HepG2 (cell line): ENCODE measurements around the gene WDR62. TPM values are rescaled to one million over a fixed set of nuclear protein-coding genes. Genes with fewer than 3 reads are reported as not detected.

Experiments
- ATAC-seq: fragments of 200-7000 bp; cut with Tn5 transposase; 3 replicates; pipeline ENCODE4 v1.9.1; 2020; ENCODE audit warnings: mild to moderate bottlenecking, moderate library complexity
- BruUV-seq: library from RNA; stranded (reverse); fragments of 400-500 nt; replicated peaks from 2 replicates; lab custom pipeline; 2021; lab: Mats Ljungman, UMichigan
- CTCF ChIA-PET: fragments of 300-600 bp; formaldehyde crosslinking; extraction: SDS; loops from one replicate; lab custom pipeline; 2021; ENCODE audit warnings: low total read pairs, inconsistent platforms, low intra/inter-chr PET ratio; lab: Yijun Ruan, JAX
- POLR2A ChIA-PET: fragments of 350-600 bp; sonication (Branson Sonifier 250); formaldehyde crosslinking; loops from one replicate; lab custom pipeline; 2020; ENCODE audit warnings: antibody characterized with exemption, inconsistent platforms; lab: Yijun Ruan, JAX
- DNase-seq: peaks from one replicate; pipeline ENCODE4 v3.0.0-alpha.2; 2015; ENCODE audit warnings: low spot score
- FAIRE-seq: peaks from 3 replicates; lab custom pipeline; 2011; peaks lifted over from hg19 to GRCh38; lab: Jason Lieb, UNC
- H2AFZ ChIP-seq: one replicate; pipeline ENCODE4 v1.6.1; 2011; ENCODE audit warnings: low read length, inconsistent platforms
- H3K27ac ChIP-seq: fragments of 300-600 bp; 3 replicates; pipeline ENCODE4 v1.8.0; 2011; ENCODE audit warnings: mixed run types, mild to moderate bottlenecking, mixed read lengths, low read length, inconsistent platforms; ENCODE audit not compliant: insufficient read depth; ENCODE audit errors: extremely low read length
- H3K27me3 ChIP-seq, 2 experiments: fragments of 200-600 bp in 1 of 2; 2 replicates in 1 of 2; 3 replicates in 1 of 2; pipeline versions ENCODE4 v1.6.0 to v1.8.0; 2011; ENCODE audit warnings: low read length in 2 of 2, mild to moderate bottlenecking in 2 of 2, moderate library complexity in 2 of 2, inconsistent platforms in 1 of 2; ENCODE audit not compliant: insufficient read depth in 2 of 2, control insufficient read depth in 1 of 2
- H3K36me3 ChIP-seq, 2 experiments: fragments of 200-600 bp in 1 of 2; replicated peaks in 1 of 2; 2 replicates in 1 of 2; 3 replicates in 1 of 2; pipeline versions ENCODE4 v1.5.1 to v1.8.0; 2011; ENCODE audit warnings: low read length in 2 of 2, inconsistent platforms in 1 of 2; ENCODE audit not compliant: insufficient read depth in 2 of 2, control insufficient read depth in 1 of 2
- H3K4me1 ChIP-seq: 2 replicates; pipeline ENCODE4 v1.5.1; 2012; ENCODE audit warnings: low read length, inconsistent platforms; ENCODE audit not compliant: insufficient read depth
- H3K4me2 ChIP-seq: 2 replicates; pipeline ENCODE4 v1.6.0; 2011; ENCODE audit warnings: low read depth, low read length, inconsistent platforms
- H3K4me3 ChIP-seq, 3 experiments: fragments of 200-600 bp in 1 of 3; sonication (generic), shearing (Covaris generic) in 1 of 3; replicated peaks in 1 of 3; 2 replicates each; pipeline ENCODE4 v1.5.1; 2011 to 2016; ENCODE audit warnings: low read length in 3 of 3, inconsistent platforms in 2 of 3, low read depth in 2 of 3, mild to moderate bottlenecking in 2 of 3, control low read depth in 1 of 3, mixed read lengths in 1 of 3; ENCODE audit not compliant: insufficient read depth in 1 of 3
- H3K79me2 ChIP-seq: one replicate; pipeline ENCODE4 v1.6.1; 2011; ENCODE audit warnings: low read length, inconsistent platforms; ENCODE audit not compliant: insufficient read depth
- H3K9ac ChIP-seq: 2 replicates; pipeline ENCODE4 v1.6.0; 2011; ENCODE audit warnings: mild to moderate bottlenecking, low read depth, low read length, inconsistent platforms; ENCODE audit not compliant: insufficient read depth
- H3K9me3 ChIP-seq: 2 replicates; pipeline ENCODE4 v1.5.1; 2012; ENCODE audit warnings: mild to moderate bottlenecking, low read length
- H4K20me1 ChIP-seq: 2 replicates; pipeline ENCODE4 v1.6.0; 2011; ENCODE audit warnings: inconsistent platforms, mild to moderate bottlenecking, low read length, moderate library complexity; ENCODE audit not compliant: insufficient read depth
- ARNT2 ChIP-seq: sonication (generic); formaldehyde crosslinking; IDR thresholded peaks from 2 replicates; pipeline ENCODE4 v1.8.0; 2022; ENCODE audit warnings: mild to moderate bottlenecking, low read depth, missing genetic modification reagents, moderate library complexity
- ESRRA ChIP-seq: sonication (generic); formaldehyde crosslinking; IDR thresholded peaks from 2 replicates; pipeline ENCODE4 v1.5.1; 2020; ENCODE audit warnings: mild to moderate bottlenecking, low read depth, missing genetic modification reagents
- FOXK1 ChIP-seq: sonication (generic); formaldehyde crosslinking; IDR thresholded peaks from 2 replicates; pipeline ENCODE4 v1.4.0; 2020; ENCODE audit warnings: low read depth, missing genetic modification reagents, borderline replicate concordance
- FOXK2 ChIP-seq: fragments of 450-650 bp; IDR thresholded peaks from 2 replicates; pipeline ENCODE4 v1.6.1; 2016
- HDAC2 ChIP-seq: sonication (generic); formaldehyde crosslinking; IDR thresholded peaks from 2 replicates; pipeline ENCODE4 v1.4.0; 2020; ENCODE audit warnings: missing genetic modification reagents
- HES4 ChIP-seq: sonication (generic); formaldehyde crosslinking; IDR thresholded peaks from 2 replicates; pipeline ENCODE4 v1.9.0; 2021; ENCODE audit warnings: mild to moderate bottlenecking, missing genetic modification reagents, borderline replicate concordance
- NFE2L2 ChIP-seq: fragments of 150-350 bp; IDR thresholded peaks from 2 replicates; pipeline ENCODE4 v1.6.1; 2014; ENCODE audit warnings: low read length
- POLR2AphosphoS5 ChIP-seq: IDR thresholded peaks from 2 replicates; pipeline ENCODE4 v1.6.1; 2012; ENCODE audit warnings: low read depth, low read length
- PTBP1 ChIP-seq: fragments of 200-400 bp; formaldehyde crosslinking; IDR thresholded peaks from 2 replicates; pipeline ENCODE4 v1.6.1; 2018; ENCODE audit warnings: low read length, low read depth; ENCODE audit not compliant: poor library complexity, severe bottlenecking
- RFXANK ChIP-seq: IDR thresholded peaks from 2 replicates; pipeline ENCODE4 v1.6.1; 2016
- ZNF317 ChIP-seq: sonication (generic); formaldehyde crosslinking; IDR thresholded peaks from 2 replicates; pipeline ENCODE4 v1.5.0; 2020; ENCODE audit warnings: mild to moderate bottlenecking, missing genetic modification reagents
- ZNF337 ChIP-seq: sonication (generic); formaldehyde crosslinking; IDR thresholded peaks from 2 replicates; pipeline ENCODE4 v1.5.1; 2020; ENCODE audit warnings: missing genetic modification reagents, low read depth, mild to moderate bottlenecking, borderline replicate concordance
- ZNF567 ChIP-seq: sonication (generic); formaldehyde crosslinking; IDR thresholded peaks from 2 replicates; pipeline ENCODE4 v1.8.1; 2023; ENCODE audit warnings: mild to moderate bottlenecking, missing genetic modification reagents, borderline replicate concordance
- WGBS: methylation state at CpG from one replicate; pipeline ENCODE4 v1.1.6; 2017; ENCODE audit warnings: low lambda C conversion rate; 5-methylcytosine and 5-hydroxymethylcytosine counted together
- in situ Hi-C: cut with HindIII; loops from 2 replicates; pipeline ENCODE4 v1.10.0; 2017; ENCODE audit warnings: low pct_unique_long_range_greater_than_20kb; ENCODE audit not compliant: extremely low pct_ligation_motif_present
- intact Hi-C: fragments of 100-400 bp; cut with micrococcal nuclease; formaldehyde crosslinking; loops from one replicate; pipeline ENCODE4 v1.10.0; 2022; ENCODE audit not compliant: unreplicated experiment
- polyA plus RNA-seq, 8 experiments: library from polyadenylated mRNA; depleted of rRNA in 3 of 8; stranded (reverse) in 7 of 8; unstranded in 1 of 8; fragments of >200 nt; fragmentation: Illumina TruSeq in 4 of 8; extraction: Trizol in 4 of 8; gene quantifications; 2 replicates each; pipeline versions ENCODE4 v1.2.1 to v1.2.3, GENCODE V29; 2011 to 2016; ENCODE audit warnings: low read depth in 4 of 8, missing spikeins in 1 of 8, mixed read lengths in 1 of 8; ENCODE audit not compliant: insufficient read depth in 1 of 8
- total RNA-seq, 5 experiments: library from RNA; depleted of rRNA; stranded (reverse); fragments of >200 nt; fragmentation: Illumina TruSeq; extraction: Trizol; gene quantifications; 2 replicates each; pipeline ENCODE4 v1.2.3, GENCODE V29; 2016; ENCODE audit warnings: low read depth in 1 of 5
- TF ChIP-seq, protein P1 (sequence below): sonication (generic); formaldehyde crosslinking; IDR thresholded peaks from 2 replicates; pipeline ENCODE4 v1.5.0; 2020; ENCODE audit warnings: missing genetic modification reagents, mild to moderate bottlenecking, borderline replicate concordance
- TF ChIP-seq, protein P2 (sequence below): IDR thresholded peaks from 2 replicates; pipeline ENCODE4 v1.6.1; 2016; ENCODE audit warnings: mild to moderate bottlenecking

The WDR62 gene
- total and polyA plus RNA-seq, 2 of the 13 experiments (the other 11 are each of a cell fraction or from before 2014, with no cell fraction given) = 5.8 to 12.5 TPM

DNA sequence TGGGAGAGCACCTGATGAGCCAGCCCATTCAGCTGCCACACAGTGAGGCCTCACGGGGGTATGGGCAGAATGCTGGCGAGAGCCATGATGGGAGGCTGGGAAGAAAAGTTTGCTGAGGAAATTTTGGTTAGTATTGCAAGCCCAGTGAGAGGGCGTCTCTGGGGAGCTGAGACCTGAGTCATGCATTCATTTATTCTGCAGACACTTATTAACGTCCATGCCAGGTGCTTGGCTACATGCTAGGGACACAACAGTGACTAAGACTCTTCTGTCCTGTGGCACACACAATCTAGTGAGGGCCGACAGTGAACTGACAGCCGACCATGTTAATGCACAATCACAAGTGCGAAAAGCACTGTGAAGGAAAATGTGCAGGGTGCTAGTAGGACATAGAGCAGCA lies 27.2 kb downstream of the WDR62 start:
- DNase-seq (no peak), FAIRE-seq (no peak), ATAC-seq (no peak)
- Histone ChIP-seq H3K79me2 (no peaks in the 10 kb centered on the region), H3K4me3 (no peak overlapping the region), H3K9ac (no peak overlapping the region), H4K20me1 (no peaks in the 10 kb centered on the region), H3K9me3 (no peaks in the 10 kb centered on the region), H3K27me3 (no peaks in the 10 kb centered on the region), H3K4me1 (peaks cover 13% of the 10 kb centered on the region), H3K36me3 (peaks cover 16 to 44% of the 10 kb centered on the region in 2 experiments), H2AFZ (no peak overlapping the region), H3K4me2 (no peak overlapping the region), H3K27ac (no peak overlapping the region)
- no TSS peak for BruUV-seq
- ChIA-PET POLR2A (no interaction called here), CTCF (no interaction called here)
- TF ChIP-seq ZNF317 (CRISPR knock-in tag) = no peak
- in situ Hi-C loops (no loop called here), intact Hi-C loops (no loop called here)
- WGBS = 96% methylated on average over 7 of the region's 7 CpGs

DNA sequence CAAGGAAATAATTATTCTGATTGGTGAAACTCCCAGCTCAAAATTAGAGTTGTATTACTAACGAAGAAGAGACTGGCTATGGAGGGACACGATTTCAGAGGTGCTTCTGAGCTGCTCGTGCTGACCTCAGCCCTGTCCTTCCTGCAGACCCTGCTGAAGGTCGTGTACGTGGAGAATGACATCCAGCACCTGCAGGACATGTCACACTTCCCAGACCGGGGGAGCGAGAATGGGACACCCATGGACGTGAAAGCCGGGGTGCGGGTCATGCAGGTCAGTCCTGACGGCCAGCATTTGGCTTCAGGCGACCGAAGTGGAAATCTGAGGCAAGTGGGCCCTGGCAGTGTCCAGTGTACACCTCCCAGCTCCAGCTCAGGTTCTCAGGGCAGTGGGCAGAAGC lies 28.2 kb downstream of the WDR62 start:
- Histone ChIP-seq H2AFZ (no peak overlapping the region), H3K4me1 (peaks cover 13% of the 10 kb centered on the region), H3K9me3 (no peaks in the 10 kb centered on the region), H3K4me3 (no peak overlapping the region), H4K20me1 (no peaks in the 10 kb centered on the region), H3K27ac (no peak overlapping the region), H3K79me2 (no peaks in the 10 kb centered on the region), H3K27me3 (no peaks in the 10 kb centered on the region), H3K9ac (no peak overlapping the region), H3K36me3 (peaks cover 15 to 46% of the 10 kb centered on the region in 2 experiments), H3K4me2 (no peak overlapping the region)
- ChIA-PET POLR2A (no interaction called here), CTCF (no interaction called here)
- WGBS = 89% methylated on average over 13 of the region's 13 CpGs
- DNase-seq = no peak
- no peak for ATAC-seq
- TF ChIP-seq NFE2L2 = no peak
- no peak for TF ChIP-seq ARNT2 (CRISPR knock-in tag)
- no peak for TF ChIP-seq RFXANK
- no peak for TF ChIP-seq ESRRA (CRISPR knock-in tag)
- TF ChIP-seq HES4 (CRISPR knock-in tag) = no peak
- no peak for TF ChIP-seq ZNF567
- no peak for TF ChIP-seq PTBP1
- no peak for TF ChIP-seq POLR2AphosphoS5
- TF ChIP-seq FOXK1 (CRISPR knock-in tag) = no peak
- no peak for TF ChIP-seq FOXK2
- TF ChIP-seq, protein P1, sequence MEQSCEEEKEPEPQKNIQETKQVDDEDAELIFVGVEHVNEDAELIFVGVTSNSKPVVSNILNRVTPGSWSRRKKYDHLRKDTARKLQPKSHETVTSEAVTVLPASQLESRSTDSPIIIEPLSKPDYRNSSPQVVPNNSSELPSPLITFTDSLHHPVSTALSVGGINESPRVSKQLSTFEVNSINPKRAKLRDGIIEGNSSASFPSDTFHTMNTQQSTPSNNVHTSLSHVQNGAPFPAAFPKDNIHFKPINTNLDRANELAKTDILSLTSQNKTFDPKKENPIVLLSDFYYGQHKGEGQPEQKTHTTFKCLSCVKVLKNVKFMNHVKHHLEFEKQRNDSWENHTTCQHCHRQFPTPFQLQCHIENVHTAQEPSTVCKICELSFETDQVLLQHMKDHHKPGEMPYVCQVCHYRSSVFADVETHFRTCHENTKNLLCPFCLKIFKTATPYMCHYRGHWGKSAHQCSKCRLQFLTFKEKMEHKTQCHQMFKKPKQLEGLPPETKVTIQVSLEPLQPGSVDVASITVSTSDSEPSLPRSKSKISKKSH (CRISPR knock-in tag) = no peak
- TF ChIP-seq ZNF337 (CRISPR knock-in tag) = no peak
- no peak for TF ChIP-seq HDAC2 (CRISPR knock-in tag)
- TF ChIP-seq, protein P2, sequence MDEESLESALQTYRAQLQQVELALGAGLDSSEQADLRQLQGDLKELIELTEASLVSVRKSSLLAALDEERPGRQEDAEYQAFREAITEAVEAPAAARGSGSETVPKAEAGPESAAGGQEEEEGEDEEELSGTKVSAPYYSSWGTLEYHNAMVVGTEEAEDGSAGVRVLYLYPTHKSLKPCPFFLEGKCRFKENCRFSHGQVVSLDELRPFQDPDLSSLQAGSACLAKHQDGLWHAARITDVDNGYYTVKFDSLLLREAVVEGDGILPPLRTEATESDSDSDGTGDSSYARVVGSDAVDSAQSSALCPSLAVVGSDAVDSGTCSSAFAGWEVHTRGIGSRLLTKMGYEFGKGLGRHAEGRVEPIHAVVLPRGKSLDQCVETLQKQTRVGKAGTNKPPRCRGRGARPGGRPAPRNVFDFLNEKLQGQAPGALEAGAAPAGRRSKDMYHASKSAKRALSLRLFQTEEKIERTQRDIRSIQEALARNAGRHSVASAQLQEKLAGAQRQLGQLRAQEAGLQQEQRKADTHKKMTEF (CRISPR knock-in tag) = no peak
- no peak for FAIRE-seq
- BruUV-seq = no TSS peak
- intact Hi-C loops = no loop called here
- in situ Hi-C loops = no loop called here
